Kidney epithelial cell (primary cell): ENCODE data around the gene DNAI1. TPM values are rescaled to one million over a fixed set of nuclear protein-coding genes. Genes with fewer than 3 reads are reported as not detected.

Experiments used
- DNase-seq: peaks from one replicate; pipeline ENCODE4 v3.0.0-alpha.2; 2010; ENCODE audit warnings: low read depth
- H3K27me3 ChIP-seq: 2 replicates; pipeline ENCODE4 v1.6.0; 2011; ENCODE audit warnings: low read length; ENCODE audit not compliant: control insufficient read depth, insufficient read depth
- H3K36me3 ChIP-seq: 2 replicates; pipeline ENCODE4 v1.5.1; 2011; ENCODE audit warnings: low read length; ENCODE audit not compliant: control insufficient read depth, insufficient read depth
- H3K4me3 ChIP-seq: 2 replicates; pipeline ENCODE4 v1.5.1; 2011; ENCODE audit warnings: low read depth, mild to moderate bottlenecking, control low read depth, low read length
- CTCF ChIP-seq: IDR thresholded peaks from 2 replicates; pipeline ENCODE4 v1.5.1; 2011; ENCODE audit warnings: mild to moderate bottlenecking, moderate library complexity, low read length, control low read depth, inconsistent platforms; ENCODE audit not compliant: insufficient read depth, poor library complexity, severe bottlenecking
- total RNA-seq: library from RNA; depleted of rRNA; stranded (reverse); fragments of >200 nt; gene quantifications from 2 replicates; pipeline ENCODE4 v1.2.3, GENCODE V29; 2015

The DNAI1 gene
- total RNA-seq, 1 donor from 2014 or later, result not detected

GRCh38 chr9:34519321-34520020, 60.9 kb downstream of the DNAI1 start:
- no peaks in the 10 kb centered on the region for H3K36me3 ChIP-seq
- TF ChIP-seq CTCF, result no peak
- no peak for DNase-seq
- H3K27me3 ChIP-seq, result peaks cover 35% of the 10 kb centered on the region
- no peak overlapping the region for H3K4me3 ChIP-seq

GRCh38 chr9:34520096-34520495, 61.5 kb downstream of the DNAI1 start:
- TF ChIP-seq CTCF, result no peak
- no peaks in the 10 kb centered on the region for H3K36me3 ChIP-seq
- no peak for DNase-seq
- H3K4me3 ChIP-seq, result no peak overlapping the region
- peaks cover 33% of the 10 kb centered on the region for H3K27me3 ChIP-seq

- no peak for DNase-seq
- H3K36me3 ChIP-seq, result no peaks in the 10 kb centered on the region
- no peak overlapping the region for H3K4me3 ChIP-seq
- peaks cover 33% of the 10 kb centered on the region for H3K27me3 ChIP-seq
- no peak for TF ChIP-seq CTCF
Measured at GRCh38 chr9:34520505-34521385, 62.1 kb downstream of the DNAI1 start.

- H3K36me3 ChIP-seq, result no peaks in the 10 kb centered on the region
- no peak for DNase-seq
- TF ChIP-seq CTCF, result no peak
- peaks cover 33% of the 10 kb centered on the region for H3K27me3 ChIP-seq
- no peak overlapping the region for H3K4me3 ChIP-seq
Measured at GRCh38 chr9:34521406-34522045, 62.9 kb downstream of the DNAI1 start.

- DNase-seq, result no peak
- H3K36me3 ChIP-seq, result no peaks in the 10 kb centered on the region
- H3K27me3 ChIP-seq, result peaks cover 33% of the 10 kb centered on the region
- TF ChIP-seq CTCF, result no peak
- peak overlapping the region; percentile 28 for H3K4me3 ChIP-seq
Measured at GRCh38 chr9:34522091-34522887, 63.7 kb downstream of the DNAI1 start.
